HEK293T (cell line): ENCODE data around the gene AP1G1.

ENCODE experiments used
- CTCF ChIA-PET: fragments of 350-600 bp; formaldehyde crosslinking; extraction: SDS; loops from one replicate; lab custom pipeline; 2021; ENCODE audit warnings: antibody characterized with exemption, inconsistent platforms; lab: Yijun Ruan, JAX
- POLR2A ChIA-PET: fragments of 350-600 bp; formaldehyde crosslinking; extraction: SDS; loops from one replicate; lab custom pipeline; 2020; ENCODE audit warnings: antibody characterized with exemption, inconsistent platforms; lab: Yijun Ruan, JAX
- DNase-seq: peaks from one replicate; pipeline ENCODE4 v3.0.0; 2012; ENCODE audit warnings: mixed read lengths; ENCODE audit errors: extremely low spot score
- ARNT ChIP-seq: fragments of 450-650 bp; IDR thresholded peaks from 2 replicates; pipeline ENCODE4 v1.6.1; 2017; ENCODE audit warnings: mild to moderate bottlenecking
- BHLHE40 ChIP-seq: fragments of 450-650 bp; IDR thresholded peaks from 2 replicates; pipeline ENCODE4 v1.6.1; 2016; ENCODE audit warnings: mild to moderate bottlenecking, moderate library complexity, borderline replicate concordance
- CTBP1 ChIP-seq: fragments of 450-650 bp; IDR thresholded peaks from 2 replicates; pipeline ENCODE4 v1.6.1; 2016; ENCODE audit warnings: borderline replicate concordance
- ELF4 ChIP-seq: fragments of 450-650 bp; IDR thresholded peaks from 2 replicates; pipeline ENCODE4 v1.6.1; 2017; ENCODE audit warnings: antibody characterized with exemption
- FOXA1 ChIP-seq: fragments of 450-650 bp; IDR thresholded peaks from 2 replicates; pipeline ENCODE4 v1.6.1; 2016; ENCODE audit warnings: mild to moderate bottlenecking
- FOXK2 ChIP-seq: fragments of 450-650 bp; IDR thresholded peaks from 2 replicates; pipeline ENCODE4 v1.6.1; 2016; ENCODE audit warnings: mild to moderate bottlenecking
- FOXM1 ChIP-seq: fragments of 450-650 bp; IDR thresholded peaks from 2 replicates; pipeline ENCODE4 v1.6.1; 2017; ENCODE audit warnings: mild to moderate bottlenecking, borderline replicate concordance
- HDGF ChIP-seq: fragments of 450-650 bp; IDR thresholded peaks from 2 replicates; pipeline ENCODE4 v1.6.1; 2017; ENCODE audit warnings: antibody characterized with exemption, borderline replicate concordance
- L3MBTL2 ChIP-seq: fragments of 450-650 bp; conservative IDR thresholded peaks from 2 replicates; pipeline ENCODE4 v1.6.1; 2016; ENCODE audit warnings: mild to moderate bottlenecking
- LEF1 ChIP-seq: fragments of 450-650 bp; IDR thresholded peaks from 2 replicates; pipeline ENCODE4 v1.6.1; 2017; ENCODE audit warnings: mild to moderate bottlenecking, borderline replicate concordance
- NFRKB ChIP-seq: fragments of 450-650 bp; IDR thresholded peaks from 2 replicates; pipeline ENCODE4 v1.6.1; 2016; ENCODE audit warnings: mild to moderate bottlenecking, moderate library complexity
- PKNOX1 ChIP-seq: fragments of 450-650 bp; IDR thresholded peaks from 2 replicates; pipeline ENCODE4 v1.6.1; 2016
- SP1 ChIP-seq: fragments of 450-650 bp; IDR thresholded peaks from 2 replicates; pipeline ENCODE4 v1.6.1; 2017
- SUZ12 ChIP-seq: fragments of 450-650 bp; IDR thresholded peaks from 2 replicates; pipeline ENCODE4 v1.6.1; 2016; ENCODE audit warnings: mild to moderate bottlenecking
- TARDBP ChIP-seq: fragments of 450-650 bp; IDR thresholded peaks from 2 replicates; pipeline ENCODE4 v1.6.1; 2016
- ZNF384 ChIP-seq: fragments of 450-650 bp; IDR thresholded peaks from 2 replicates; pipeline ENCODE4 v1.6.1; 2016

AP1G1 gene

GRCh38 chr16:71754652-71755051 lies 54.0 kb downstream of the AP1G1 start:
- no peak for DNase-seq
- ChIA-PET POLR2A (no interaction called here), CTCF (no interaction called here)
- TF ChIP-seq ZNF384 (no peak), NFRKB (no peak), SP1 (no peak), PKNOX1 (no peak), BHLHE40 (no peak), FOXM1 (no peak), LEF1 (no peak), CTBP1 (no peak), TARDBP (no peak), L3MBTL2 (no peak), SUZ12 (no peak), HDGF (no peak), FOXA1 (no peak), FOXK2 (no peak), ELF4 (no peak), ARNT (no peak)

- TF ChIP-seq ELF4: no peak
- TF ChIP-seq FOXM1: no peak
- TF ChIP-seq ARNT: no peak
- no peak for TF ChIP-seq FOXA1
- TF ChIP-seq CTBP1: no peak
- no peak for TF ChIP-seq LEF1
- TF ChIP-seq L3MBTL2: no peak
- TF ChIP-seq HDGF: no peak
- no peak for TF ChIP-seq TARDBP
- TF ChIP-seq SP1: no peak
- no peak for TF ChIP-seq ZNF384
- no peak for TF ChIP-seq SUZ12
- TF ChIP-seq FOXK2: no peak
- no peak for TF ChIP-seq NFRKB
- no peak for TF ChIP-seq PKNOX1
- ChIA-PET POLR2A (no interaction called here), CTCF (no interaction called here)
- DNase-seq: no peak
Observed at GRCh38 chr16:71754108-71754507, 54.5 kb downstream of the AP1G1 start.

GRCh38 chr16:71748226-71748625 lies 60.4 kb downstream of the AP1G1 start:
- TF ChIP-seq SUZ12 (no peak), ARNT (no peak), NFRKB (no peak), SP1 (no peak), HDGF (no peak), LEF1 (no peak), TARDBP (no peak), L3MBTL2 (no peak), ELF4 (no peak), ZNF384 (no peak), BHLHE40 (no peak)
- no peak for DNase-seq
- CTCF ChIA-PET: no interaction called here
- POLR2A ChIA-PET: no interaction called here

GRCh38 chr16:71746442-71747046 lies 62.1 kb downstream of the AP1G1 start:
- TF ChIP-seq FOXA1 (no peak), BHLHE40 (no peak), L3MBTL2 (no peak), SP1 (no peak), NFRKB (no peak), TARDBP (no peak), ARNT (no peak), FOXM1 (no peak), ELF4 (no peak)
- CTCF ChIA-PET: interaction anchor here (0.7 kb wide), 1 partner anchor 138 kb away, joined by 3 read pairs; no protein-coding TSS in a partner anchor
- POLR2A ChIA-PET: no interaction called here
- peak; percentile 59 for DNase-seq

- CTCF ChIA-PET: no interaction called here
- no peak for DNase-seq
- POLR2A ChIA-PET: no interaction called here
- no peak for TF ChIP-seq TARDBP
- no peak for TF ChIP-seq L3MBTL2
- TF ChIP-seq FOXK2: no peak
- TF ChIP-seq SUZ12: no peak
- TF ChIP-seq ZNF384: no peak
- no peak for TF ChIP-seq HDGF
Observed at GRCh38 chr16:71738855-71739254, 69.8 kb downstream of the AP1G1 start.

GRCh38 chr16:71737501-71737900 lies 71.1 kb downstream of the AP1G1 start:
- no peak for DNase-seq
- POLR2A ChIA-PET: no interaction called here
- CTCF ChIA-PET: no interaction called here

More at GRCh38 chr16:71737501-71737900, 71.1 kb downstream of the AP1G1 start:
- no peak for TF ChIP-seq PKNOX1
- TF ChIP-seq TARDBP: no peak
- TF ChIP-seq NFRKB: no peak
- no peak for TF ChIP-seq FOXA1
- no peak for TF ChIP-seq L3MBTL2
- TF ChIP-seq LEF1: no peak
- no peak for TF ChIP-seq ELF4
- TF ChIP-seq FOXK2: no peak
- TF ChIP-seq ARNT: no peak
- TF ChIP-seq BHLHE40: no peak
- no peak for TF ChIP-seq SUZ12
- TF ChIP-seq HDGF: no peak
- no peak for TF ChIP-seq ZNF384
- TF ChIP-seq SP1: no peak
